Natural killer cell (primary cell): ENCODE data around the gene DLL1. TPM values are rescaled to one million over a fixed set of nuclear protein-coding genes. Genes with fewer than 3 reads are reported as not detected.
A peak's percentile ranks its signal among the peaks of the same experiment; 100 is the strongest.

ENCODE experiments used
- ATAC-seq, 3 donors: fragments of 150-1000 bp in 2 of 3; fragments of 200-7000 bp in 1 of 3; cut with Tn5 transposase; 1 replicate in 1 of 3; 2 replicates in 2 of 3; pipeline ENCODE4 v1.10.0; 2021; ENCODE audit warnings: mild to moderate bottlenecking in 2 of 3, moderate library complexity in 2 of 3
- DNase-seq, 2 donors: peaks; one replicate each; pipeline versions ENCODE4 v3.0.0 to v3.0.0-alpha.2; 2013 to 2021; ENCODE audit warnings: mixed read lengths in 1 of 2
- H3K27ac ChIP-seq: one replicate; pipeline ENCODE4 v1.5.1; 2013; ENCODE audit warnings: mild to moderate bottlenecking, low read length
- H3K27me3 ChIP-seq: one replicate; pipeline ENCODE4 v1.6.1; 2013; ENCODE audit warnings: low read length; ENCODE audit not compliant: control insufficient read depth, insufficient read depth
- H3K36me3 ChIP-seq: one replicate; pipeline ENCODE4 v1.6.1; 2013; ENCODE audit warnings: low read length; ENCODE audit not compliant: control insufficient read depth, insufficient read depth
- H3K4me1 ChIP-seq: one replicate; pipeline ENCODE4 v1.6.1; 2013; ENCODE audit warnings: low read length; ENCODE audit not compliant: control insufficient read depth, insufficient read depth
- H3K4me3 ChIP-seq: one replicate; pipeline ENCODE4 v1.5.1; 2013; ENCODE audit warnings: low read length
- H3K9me3 ChIP-seq: one replicate; pipeline ENCODE4 v1.6.1; 2013; ENCODE audit warnings: low read length; ENCODE audit not compliant: control insufficient read depth, insufficient read depth
- H3K27ac Mint-ChIP-seq, 2 donors: one replicate each; pipeline ENCODE4 v1.8.0; 2022; ENCODE audit warnings: mild to moderate bottlenecking in 2 of 2, mixed read lengths in 2 of 2, moderate library complexity in 1 of 2
- H3K27me3 Mint-ChIP-seq, 2 donors: one replicate each; pipeline ENCODE4 v1.8.0; 2022; ENCODE audit warnings: low read depth in 2 of 2, mixed read lengths in 2 of 2
- H3K36me3 Mint-ChIP-seq: one replicate; pipeline ENCODE4 v1.8.0; 2022; ENCODE audit warnings: mixed read lengths
- H3K4me1 Mint-ChIP-seq, 2 donors: one replicate each; pipeline ENCODE4 v1.8.0; 2022; ENCODE audit warnings: mixed read lengths in 2 of 2
- H3K4me3 Mint-ChIP-seq: one replicate; pipeline ENCODE4 v1.8.0; 2022; ENCODE audit warnings: mild to moderate bottlenecking, moderate library complexity, mixed read lengths
- H3K9me3 Mint-ChIP-seq, 2 donors: one replicate each; pipeline ENCODE4 v1.8.0; 2022; ENCODE audit warnings: mixed read lengths in 2 of 2
- CTCF ChIP-seq: fragments of 200-600 bp; IDR thresholded peaks from one replicate; pipeline ENCODE4 v1.8.0; 2022; ENCODE audit warnings: antibody characterized with exemption
- WGBS: methylation state at CpG from one replicate; pipeline ENCODE4 v1.1.7; 2013; ENCODE audit warnings: missing lambda C conversion rate; ENCODE audit not compliant: insufficient coverage; 5-methylcytosine and 5-hydroxymethylcytosine counted together
- intact Hi-C: fragments of 100-400 bp; cut with micrococcal nuclease; formaldehyde crosslinking; loops from one replicate; pipeline ENCODE4 v1.14.2; 2022
- total RNA-seq, 4 donors: library from RNA; stranded (reverse); fragments of 120-200 nt in 1 of 4; gene quantifications; one replicate each; pipeline versions ENCODE4 v1.2.3 to v1.2.4, GENCODE V29; 2013 to 2022

DLL1 gene
- total RNA-seq, 3 donors from 2014 or later (not counting 1 experiment from before 2014, with no cell fraction given) = 4.3 to 16.9 (median 6.0) TPM

DNA sequence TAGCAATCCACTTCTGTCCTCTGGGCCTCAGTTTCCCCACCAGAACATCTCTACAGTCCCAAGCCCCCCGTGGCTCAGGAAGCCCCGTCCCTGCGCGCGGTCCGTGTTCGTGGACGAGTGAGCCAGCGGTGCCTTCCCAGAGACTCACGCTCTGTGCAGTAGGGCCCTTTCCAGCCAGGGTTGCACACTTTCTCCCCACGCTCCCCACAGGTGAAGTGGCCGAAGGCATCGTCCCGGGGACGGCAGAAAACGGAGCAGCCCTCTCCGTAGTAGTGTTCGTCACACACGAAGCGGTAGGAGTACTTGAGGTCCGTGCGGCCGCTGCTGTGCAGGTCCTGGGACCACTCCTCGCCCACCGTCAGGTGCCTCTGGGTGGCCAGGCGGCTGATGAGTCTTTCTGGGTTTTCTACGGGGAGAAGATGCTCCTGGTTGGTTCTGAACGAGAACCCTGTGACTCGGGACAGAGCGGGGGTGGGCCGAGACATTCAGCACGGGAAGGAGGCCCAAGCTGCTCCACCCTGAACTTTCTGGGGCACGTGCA lies 2.7 kb downstream of the DLL1 start:
- peaks cover 16% of the 10 kb centered on the region for H3K36me3 ChIP-seq
- DNase-seq = no peak
- peaks cover 36% of the 10 kb centered on the region for H3K27me3 ChIP-seq
- H3K4me1 ChIP-seq = peaks cover 50% of the 10 kb centered on the region
- peaks cover 8% of the 10 kb centered on the region for H3K36me3 Mint-ChIP-seq
- intact Hi-C loops = no loop called here
- H3K9me3 Mint-ChIP-seq = no peaks in the 10 kb centered on the region
- H3K4me3 Mint-ChIP-seq = peak overlapping the region; percentile 85
- 89% methylated on average over 33 of the region's 33 CpGs for WGBS
- H3K27ac ChIP-seq = no peak overlapping the region
- peaks cover 28 to 36% of the 10 kb centered on the region in 2 donors for H3K4me1 Mint-ChIP-seq
- H3K4me3 ChIP-seq = no peak overlapping the region
- ATAC-seq = no peak
- no peak for TF ChIP-seq CTCF
- peaks cover 20 to 49% of the 10 kb centered on the region in 2 donors for H3K27me3 Mint-ChIP-seq
- H3K27ac Mint-ChIP-seq = peak overlapping the region in 1 of 2 donors; percentile 45
- H3K9me3 ChIP-seq = no peaks in the 10 kb centered on the region

DNA sequence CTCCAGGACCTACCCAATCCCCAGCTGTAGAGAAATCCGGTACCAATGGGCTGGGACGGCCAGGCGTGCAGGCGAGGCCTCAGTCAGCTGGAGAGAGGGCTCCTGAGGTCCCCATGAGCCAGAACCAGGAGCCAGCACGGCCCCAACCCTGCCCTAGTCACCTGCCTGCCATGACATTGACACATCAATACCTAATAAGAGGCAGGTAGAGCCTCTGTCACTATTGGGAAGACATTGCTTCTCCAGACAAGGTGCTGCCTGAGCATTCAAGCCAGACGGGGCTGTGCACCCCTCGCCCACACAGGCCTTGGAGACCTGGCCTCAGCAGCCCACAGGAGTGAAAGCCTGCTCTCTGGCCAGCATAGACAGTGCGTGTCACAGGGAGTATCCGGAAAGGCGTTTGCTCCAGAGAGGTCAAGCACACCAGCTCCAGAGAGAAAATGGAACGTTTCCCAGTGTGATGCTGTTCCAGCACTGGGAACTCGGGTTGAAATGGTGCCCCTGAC lies 3.5 kb downstream of the DLL1 start:
- Histone ChIP-seq H3K36me3 (peaks cover 16% of the 10 kb centered on the region), H3K27me3 (peaks cover 33% of the 10 kb centered on the region), H3K9me3 (no peaks in the 10 kb centered on the region), H3K27ac (no peak overlapping the region), H3K4me1 (peaks cover 43% of the 10 kb centered on the region), H3K4me3 (no peak overlapping the region)
- intact Hi-C loops = no loop called here
- no peak for TF ChIP-seq CTCF
- peaks cover 8% of the 10 kb centered on the region for H3K36me3 Mint-ChIP-seq
- peaks cover 20 to 49% of the 10 kb centered on the region in 2 donors for H3K27me3 Mint-ChIP-seq
- peaks cover 26 to 31% of the 10 kb centered on the region in 2 donors for H3K4me1 Mint-ChIP-seq
- H3K9me3 Mint-ChIP-seq = no peaks in the 10 kb centered on the region
- no peak for ATAC-seq
- WGBS = 94% methylated on average over 12 of the region's 12 CpGs
- H3K4me3 Mint-ChIP-seq = peak overlapping the region; percentile 85
- peak in 1 of 2 donors; percentile 11 for DNase-seq
- H3K27ac Mint-ChIP-seq = no peak overlapping the region

GRCh38 chr6:170286934-170287265 lies 4.0 kb downstream of the DLL1 start:
- Histone ChIP-seq H3K4me3 (no peak overlapping the region), H3K27ac (no peak overlapping the region), H3K9me3 (no peaks in the 10 kb centered on the region), H3K27me3 (peaks cover 31% of the 10 kb centered on the region), H3K36me3 (peaks cover 16% of the 10 kb centered on the region), H3K4me1 (peaks cover 38% of the 10 kb centered on the region)
- no peak for ATAC-seq
- no peak overlapping the region for H3K27ac Mint-ChIP-seq
- H3K9me3 Mint-ChIP-seq = no peaks in the 10 kb centered on the region
- H3K4me3 Mint-ChIP-seq = peak overlapping the region; percentile 25
- H3K4me1 Mint-ChIP-seq = peaks cover 21 to 26% of the 10 kb centered on the region in 2 donors
- intact Hi-C loops = no loop called here
- peaks cover 8% of the 10 kb centered on the region for H3K36me3 Mint-ChIP-seq
- TF ChIP-seq CTCF = no peak
- 88% methylated on average over 2 of the region's 2 CpGs for WGBS
- DNase-seq = peak in 1 of 2 donors; percentile 13
- H3K27me3 Mint-ChIP-seq = peaks cover 20 to 44% of the 10 kb centered on the region in 2 donors
